Measurements from ENCODE around the gene PPP1R3F.

GRCh38 chrX:49282647-49283011 is 13.0 kb downstream of the PPP1R3F start:
- TF ChIP-seq, protein P1, sequence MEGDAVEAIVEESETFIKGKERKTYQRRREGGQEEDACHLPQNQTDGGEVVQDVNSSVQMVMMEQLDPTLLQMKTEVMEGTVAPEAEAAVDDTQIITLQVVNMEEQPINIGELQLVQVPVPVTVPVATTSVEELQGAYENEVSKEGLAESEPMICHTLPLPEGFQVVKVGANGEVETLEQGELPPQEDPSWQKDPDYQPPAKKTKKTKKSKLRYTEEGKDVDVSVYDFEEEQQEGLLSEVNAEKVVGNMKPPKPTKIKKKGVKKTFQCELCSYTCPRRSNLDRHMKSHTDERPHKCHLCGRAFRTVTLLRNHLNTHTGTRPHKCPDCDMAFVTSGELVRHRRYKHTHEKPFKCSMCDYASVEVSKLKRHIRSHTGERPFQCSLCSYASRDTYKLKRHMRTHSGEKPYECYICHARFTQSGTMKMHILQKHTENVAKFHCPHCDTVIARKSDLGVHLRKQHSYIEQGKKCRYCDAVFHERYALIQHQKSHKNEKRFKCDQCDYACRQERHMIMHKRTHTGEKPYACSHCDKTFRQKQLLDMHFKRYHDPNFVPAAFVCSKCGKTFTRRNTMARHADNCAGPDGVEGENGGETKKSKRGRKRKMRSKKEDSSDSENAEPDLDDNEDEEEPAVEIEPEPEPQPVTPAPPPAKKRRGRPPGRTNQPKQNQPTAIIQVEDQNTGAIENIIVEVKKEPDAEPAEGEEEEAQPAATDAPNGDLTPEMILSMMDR (IDR thresholded peaks at IDR 0.05), result peak in 3 of 7 experiments; percentile 16 to 38 (median 36)
- TF ChIP-seq POLR2A (IDR thresholded peaks at IDR 0.05) (no peak), POLR2AphosphoS5 (IDR thresholded peaks at IDR 0.05) (no peak), EP300 (IDR thresholded peaks at IDR 0.05) (no peak)

Data from stomach (tissue), 4 donors.